Thyroid gland (tissue), 4 donors: ENCODE data around the gene DNAH9. TPM values are rescaled to one million over a fixed set of nuclear protein-coding genes. Genes with fewer than 3 reads are reported as not detected.

ENCODE experiments used
- DNase-seq, 2 donors: peaks; one replicate each; pipeline ENCODE4 v3.0.0-alpha.2; 2019
- H3K27ac ChIP-seq, 3 donors: fragments of 200-600 bp; sonication (generic); 1 replicate in 2 of 3; 2 replicates in 1 of 3; pipeline ENCODE4 v1.5.1; 2016 to 2019; ENCODE audit warnings: mild to moderate bottlenecking in 1 of 3, moderate library complexity in 1 of 3
- H3K27me3 ChIP-seq: fragments of 200-600 bp; sonication (generic); one replicate; pipeline ENCODE4 v1.5.1; 2019
- H3K36me3 ChIP-seq, 2 donors: fragments of 200-600 bp; sonication (generic); one replicate each; pipeline ENCODE4 v1.5.1; 2016 to 2019
- H3K4me1 ChIP-seq, 2 donors: fragments of 200-600 bp; sonication (generic); one replicate each; pipeline ENCODE4 v1.5.1; 2017 to 2019
- H3K4me3 ChIP-seq, 3 donors: fragments of 200-600 bp; sonication (generic); replicated peaks in 1 of 3; 1 replicate in 2 of 3; 2 replicates in 1 of 3; pipeline ENCODE4 v1.5.1; 2016; ENCODE audit warnings: mild to moderate bottlenecking in 1 of 3
- H3K9me3 ChIP-seq: fragments of 200-600 bp; sonication (generic); one replicate; pipeline ENCODE4 v1.5.1; 2017
- POLR2A ChIP-seq, 2 donors: fragments of 450-650 bp; IDR thresholded peaks; one replicate each; pipeline ENCODE4 v1.6.1; 2017; ENCODE audit warnings: antibody characterized with exemption in 2 of 2, mild to moderate bottlenecking in 2 of 2, moderate library complexity in 1 of 2
- WGBS, 2 donors: methylation state at CpG; one replicate each; pipeline ENCODE4 v1.1.5; 2017; 5-methylcytosine and 5-hydroxymethylcytosine counted together
- intact Hi-C: fragments of 100-400 bp; cut with DNase I; formaldehyde crosslinking; loops from one replicate; pipeline ENCODE4 v1.15.1; 2023
- total RNA-seq, 4 donors: library from RNA; depleted of rRNA; stranded (reverse); fragments of >200 nt; gene quantifications; one replicate each; pipeline ENCODE4 v1.2.3, GENCODE V29; 2016
- TF ChIP-seq, protein P1 (sequence below), 6 experiments: fragments of 200-600 bp in 3 of 6; fragments of 450-650 bp in 3 of 6; sonication (generic) in 3 of 6; IDR thresholded peaks; one replicate each; pipeline ENCODE4 v1.5.1; 2016 to 2019; ENCODE audit warnings: antibody characterized with exemption in 6 of 6, mild to moderate bottlenecking in 2 of 6, inconsistent platforms in 1 of 6, moderate library complexity in 1 of 6

Gene DNAH9, protein sequence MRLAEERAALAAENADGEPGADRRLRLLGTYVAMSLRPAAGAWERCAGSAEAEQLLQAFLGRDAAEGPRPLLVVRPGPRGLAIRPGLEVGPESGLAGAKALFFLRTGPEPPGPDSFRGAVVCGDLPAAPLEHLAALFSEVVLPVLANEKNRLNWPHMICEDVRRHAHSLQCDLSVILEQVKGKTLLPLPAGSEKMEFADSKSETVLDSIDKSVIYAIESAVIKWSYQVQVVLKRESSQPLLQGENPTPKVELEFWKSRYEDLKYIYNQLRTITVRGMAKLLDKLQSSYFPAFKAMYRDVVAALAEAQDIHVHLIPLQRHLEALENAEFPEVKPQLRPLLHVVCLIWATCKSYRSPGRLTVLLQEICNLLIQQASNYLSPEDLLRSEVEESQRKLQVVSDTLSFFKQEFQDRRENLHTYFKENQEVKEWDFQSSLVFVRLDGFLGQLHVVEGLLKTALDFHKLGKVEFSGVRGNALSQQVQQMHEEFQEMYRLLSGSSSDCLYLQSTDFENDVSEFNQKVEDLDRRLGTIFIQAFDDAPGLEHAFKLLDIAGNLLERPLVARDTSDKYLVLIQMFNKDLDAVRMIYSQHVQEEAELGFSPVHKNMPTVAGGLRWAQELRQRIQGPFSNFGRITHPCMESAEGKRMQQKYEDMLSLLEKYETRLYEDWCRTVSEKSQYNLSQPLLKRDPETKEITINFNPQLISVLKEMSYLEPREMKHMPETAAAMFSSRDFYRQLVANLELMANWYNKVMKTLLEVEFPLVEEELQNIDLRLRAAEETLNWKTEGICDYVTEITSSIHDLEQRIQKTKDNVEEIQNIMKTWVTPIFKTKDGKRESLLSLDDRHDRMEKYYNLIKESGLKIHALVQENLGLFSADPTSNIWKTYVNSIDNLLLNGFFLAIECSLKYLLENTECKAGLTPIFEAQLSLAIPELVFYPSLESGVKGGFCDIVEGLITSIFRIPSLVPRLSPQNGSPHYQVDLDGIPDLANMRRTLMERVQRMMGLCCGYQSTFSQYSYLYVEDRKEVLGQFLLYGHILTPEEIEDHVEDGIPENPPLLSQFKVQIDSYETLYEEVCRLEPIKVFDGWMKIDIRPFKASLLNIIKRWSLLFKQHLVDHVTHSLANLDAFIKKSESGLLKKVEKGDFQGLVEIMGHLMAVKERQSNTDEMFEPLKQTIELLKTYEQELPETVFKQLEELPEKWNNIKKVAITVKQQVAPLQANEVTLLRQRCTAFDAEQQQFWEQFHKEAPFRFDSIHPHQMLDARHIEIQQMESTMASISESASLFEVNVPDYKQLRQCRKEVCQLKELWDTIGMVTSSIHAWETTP (N-terminal part only)
- total RNA-seq = 1 to 10 TPM in 2 of 4 donors, under 1 TPM in 2; under 0.01 to 4.3 (median 2.3) TPM

DNA sequence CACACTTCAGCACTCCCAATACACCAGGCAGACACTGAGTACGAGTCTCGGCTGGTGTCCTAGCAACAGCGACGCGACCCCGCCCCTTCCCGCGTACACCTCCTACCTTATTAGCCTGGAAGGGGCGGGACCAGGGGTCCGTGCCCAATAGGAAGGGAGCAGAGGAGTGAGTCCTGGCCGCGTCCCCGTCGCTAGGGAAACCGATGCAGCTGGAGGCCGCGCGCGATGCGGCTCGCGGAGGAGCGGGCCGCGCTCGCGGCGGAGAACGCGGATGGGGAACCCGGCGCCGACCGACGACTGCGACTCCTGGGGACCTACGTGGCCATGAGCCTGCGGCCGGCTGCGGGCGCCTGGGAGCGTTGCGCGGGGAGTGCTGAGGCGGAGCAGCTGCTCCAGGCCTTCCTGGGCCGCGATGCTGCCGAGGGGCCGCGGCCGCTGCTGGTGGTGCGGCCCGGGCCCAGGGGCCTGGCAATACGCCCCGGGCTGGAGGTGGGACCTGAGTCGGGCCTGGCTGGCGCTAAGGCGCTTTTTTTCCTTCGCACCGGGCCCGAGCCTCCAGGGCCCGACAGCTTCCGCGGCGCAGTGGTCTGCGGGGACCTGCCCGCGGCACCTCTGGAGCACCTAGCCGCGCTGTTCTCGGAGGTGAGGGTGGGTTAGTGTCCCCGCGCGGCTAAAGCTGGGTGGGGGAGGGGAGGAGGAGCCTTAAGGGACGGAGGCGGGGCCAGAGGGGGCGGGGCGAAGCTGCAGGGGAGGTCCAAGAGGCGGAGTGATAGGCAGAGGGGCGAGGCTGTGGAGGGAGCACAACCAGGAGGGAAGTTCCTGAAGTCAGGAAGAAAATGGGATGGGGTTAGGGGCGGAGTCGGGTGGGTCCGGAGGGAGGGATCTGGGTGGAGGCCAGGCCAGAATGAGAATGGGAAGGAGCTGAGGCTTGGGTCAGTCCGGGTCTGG lies at the start of gene DNAH9:
TSS of gene DNAH9 (plus strand) at position 197 of the 948 bp plus-strand sequence. CDS start at position 226, 29 bp downstream.
- TF ChIP-seq POLR2A (IDR thresholded peaks at IDR 0.05) = peak in 1 of 2 donors; percentile 77
- TF ChIP-seq, protein P1, sequence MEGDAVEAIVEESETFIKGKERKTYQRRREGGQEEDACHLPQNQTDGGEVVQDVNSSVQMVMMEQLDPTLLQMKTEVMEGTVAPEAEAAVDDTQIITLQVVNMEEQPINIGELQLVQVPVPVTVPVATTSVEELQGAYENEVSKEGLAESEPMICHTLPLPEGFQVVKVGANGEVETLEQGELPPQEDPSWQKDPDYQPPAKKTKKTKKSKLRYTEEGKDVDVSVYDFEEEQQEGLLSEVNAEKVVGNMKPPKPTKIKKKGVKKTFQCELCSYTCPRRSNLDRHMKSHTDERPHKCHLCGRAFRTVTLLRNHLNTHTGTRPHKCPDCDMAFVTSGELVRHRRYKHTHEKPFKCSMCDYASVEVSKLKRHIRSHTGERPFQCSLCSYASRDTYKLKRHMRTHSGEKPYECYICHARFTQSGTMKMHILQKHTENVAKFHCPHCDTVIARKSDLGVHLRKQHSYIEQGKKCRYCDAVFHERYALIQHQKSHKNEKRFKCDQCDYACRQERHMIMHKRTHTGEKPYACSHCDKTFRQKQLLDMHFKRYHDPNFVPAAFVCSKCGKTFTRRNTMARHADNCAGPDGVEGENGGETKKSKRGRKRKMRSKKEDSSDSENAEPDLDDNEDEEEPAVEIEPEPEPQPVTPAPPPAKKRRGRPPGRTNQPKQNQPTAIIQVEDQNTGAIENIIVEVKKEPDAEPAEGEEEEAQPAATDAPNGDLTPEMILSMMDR (IDR thresholded peaks at IDR 0.05) = no peak
- Histone ChIP-seq H3K4me1 (peaks cover 4 to 9% of the 10 kb centered on the region in 2 donors), H3K4me3 (peak within 1 kb of the TSS; percentile 38 to 90 (median 59)), H3K36me3 (no peaks in the 10 kb centered on the region), H3K27me3 (no peaks in the 10 kb centered on the region), H3K27ac (peak within 1 kb of the TSS; percentile 51 to 73 (median 58)), H3K9me3 (no peaks in the 10 kb centered on the region)
- peak; percentile 99 for DNase-seq
- 3% methylated on average over 28 to 34 of the region's 84 CpGs for WGBS, 2 donors
- intact Hi-C loops = no loop called here

DNA sequence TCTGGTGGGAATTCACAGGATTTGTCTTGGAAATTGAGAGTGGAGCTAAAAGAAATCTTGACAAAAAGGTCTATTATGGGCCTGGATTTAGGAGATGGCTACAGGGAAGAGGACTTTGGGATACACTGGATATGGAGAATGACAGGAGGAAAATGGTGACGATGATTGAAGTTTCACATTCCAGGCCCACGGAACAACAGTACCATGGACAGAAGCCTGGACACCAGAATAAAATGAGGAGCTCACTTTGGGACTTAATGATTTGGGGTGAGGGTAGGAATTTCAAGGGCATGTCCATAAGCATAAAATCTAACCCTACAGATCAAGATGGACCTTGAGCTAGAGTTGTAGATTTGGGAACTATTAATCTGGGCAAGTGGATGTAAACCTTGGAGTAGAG lies 47.8 kb upstream of the DNAH9 start:
- H3K27ac ChIP-seq = no peak overlapping the region
- H3K4me3 ChIP-seq = no peak overlapping the region
- WGBS, 2 donors = 89 to 90% methylated on average over 2 of the region's 2 CpGs
- no peaks in the 10 kb centered on the region for H3K9me3 ChIP-seq
- intact Hi-C loops = no loop called here
- TF ChIP-seq POLR2A (IDR thresholded peaks at IDR 0.05) = no peak
- TF ChIP-seq, protein P1 (IDR thresholded peaks at IDR 0.05) = no peak
- no peaks in the 10 kb centered on the region for H3K27me3 ChIP-seq
- H3K4me1 ChIP-seq = no peaks in the 10 kb centered on the region
- DNase-seq = no peak
- no peaks in the 10 kb centered on the region for H3K36me3 ChIP-seq

DNA sequence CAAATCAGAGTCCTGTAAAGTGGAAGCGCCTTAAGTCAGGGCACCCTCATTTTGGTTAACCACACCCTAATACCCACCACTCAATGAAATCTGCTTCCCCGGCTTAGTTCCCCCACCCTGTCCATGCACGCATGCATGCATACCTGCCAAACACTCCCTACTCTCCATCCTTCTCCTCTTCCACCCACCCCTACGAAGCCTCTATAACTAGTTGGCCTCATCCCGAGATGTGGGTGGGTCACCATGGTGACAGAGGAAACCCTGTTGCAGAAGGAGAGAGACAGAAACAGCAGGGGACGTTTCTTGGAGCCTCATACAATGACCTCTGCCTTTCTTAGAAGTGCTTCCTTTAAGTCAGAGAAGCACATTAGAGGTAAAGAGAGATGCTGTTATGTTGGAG lies 46.8 kb upstream of the DNAH9 start:
- intact Hi-C loops = no loop called here
- DNase-seq = no peak
- TF ChIP-seq, protein P1 (IDR thresholded peaks at IDR 0.05) = no peak
- no peak for TF ChIP-seq POLR2A (IDR thresholded peaks at IDR 0.05)
- Histone ChIP-seq H3K27ac (no peak overlapping the region), H3K27me3 (no peaks in the 10 kb centered on the region), H3K4me1 (no peaks in the 10 kb centered on the region), H3K9me3 (no peaks in the 10 kb centered on the region), H3K36me3 (no peaks in the 10 kb centered on the region), H3K4me3 (no peak overlapping the region)
- 63 to 77% methylated on average over 6 of the region's 6 CpGs for WGBS, 2 donors

DNA sequence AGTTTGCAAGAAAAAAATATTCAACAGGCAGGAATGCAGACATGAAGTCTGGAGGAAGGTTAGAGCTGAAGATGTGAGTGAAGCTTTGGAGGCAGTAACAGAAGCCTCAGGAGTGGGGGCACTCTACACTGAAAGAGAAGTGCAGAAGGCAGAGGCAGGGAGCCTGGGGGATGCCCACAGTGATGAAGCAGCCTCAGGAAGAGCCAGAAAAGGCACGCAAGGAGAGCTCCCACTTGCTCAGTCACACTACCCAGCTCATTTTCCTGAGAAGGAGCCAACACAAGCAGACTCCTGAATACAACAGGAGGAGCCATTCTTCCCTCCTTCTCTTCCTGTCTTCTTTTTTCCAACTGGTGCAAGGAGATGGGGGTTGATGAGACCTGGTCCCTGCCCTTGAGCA lies 45.1 kb upstream of the DNAH9 start:
- Histone ChIP-seq H3K9me3 (no peaks in the 10 kb centered on the region), H3K36me3 (no peaks in the 10 kb centered on the region), H3K27ac (no peak overlapping the region), H3K4me1 (no peaks in the 10 kb centered on the region), H3K27me3 (no peaks in the 10 kb centered on the region), H3K4me3 (no peak overlapping the region)
- TF ChIP-seq, protein P1 (IDR thresholded peaks at IDR 0.05) = no peak
- no peak for TF ChIP-seq POLR2A (IDR thresholded peaks at IDR 0.05)
- DNase-seq = no peak
- intact Hi-C loops = no loop called here
- 76 to 84% methylated on average over 1 of the region's 1 CpG for WGBS, 2 donors
